Measurements from ENCODE around the gene GAS2L2.
A peak's percentile ranks its signal among the peaks of the same experiment; 100 is the strongest.

GAS2L2 gene

DNA sequence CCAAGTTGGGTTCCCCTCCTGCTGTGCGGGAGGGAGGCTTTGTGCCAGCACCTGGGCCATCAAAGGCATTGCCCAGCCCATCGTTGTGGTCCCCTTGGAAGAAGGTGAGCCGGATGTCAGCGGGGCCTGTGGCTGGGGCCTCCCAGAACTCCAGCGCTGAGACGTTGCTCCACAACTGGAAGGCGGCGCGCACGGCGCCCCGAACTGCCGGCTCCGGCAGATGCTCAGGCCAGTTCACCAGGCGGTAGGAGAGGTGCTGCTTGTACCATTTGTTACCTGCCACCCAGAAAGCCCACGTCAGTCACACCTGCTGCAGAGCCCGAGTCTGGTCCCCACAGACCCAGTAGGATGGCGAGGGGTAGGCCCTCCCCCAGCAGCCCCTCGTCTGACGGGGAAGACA is 20.1 kb upstream of the GAS2L2 start:
- TF ChIP-seq, protein P1, sequence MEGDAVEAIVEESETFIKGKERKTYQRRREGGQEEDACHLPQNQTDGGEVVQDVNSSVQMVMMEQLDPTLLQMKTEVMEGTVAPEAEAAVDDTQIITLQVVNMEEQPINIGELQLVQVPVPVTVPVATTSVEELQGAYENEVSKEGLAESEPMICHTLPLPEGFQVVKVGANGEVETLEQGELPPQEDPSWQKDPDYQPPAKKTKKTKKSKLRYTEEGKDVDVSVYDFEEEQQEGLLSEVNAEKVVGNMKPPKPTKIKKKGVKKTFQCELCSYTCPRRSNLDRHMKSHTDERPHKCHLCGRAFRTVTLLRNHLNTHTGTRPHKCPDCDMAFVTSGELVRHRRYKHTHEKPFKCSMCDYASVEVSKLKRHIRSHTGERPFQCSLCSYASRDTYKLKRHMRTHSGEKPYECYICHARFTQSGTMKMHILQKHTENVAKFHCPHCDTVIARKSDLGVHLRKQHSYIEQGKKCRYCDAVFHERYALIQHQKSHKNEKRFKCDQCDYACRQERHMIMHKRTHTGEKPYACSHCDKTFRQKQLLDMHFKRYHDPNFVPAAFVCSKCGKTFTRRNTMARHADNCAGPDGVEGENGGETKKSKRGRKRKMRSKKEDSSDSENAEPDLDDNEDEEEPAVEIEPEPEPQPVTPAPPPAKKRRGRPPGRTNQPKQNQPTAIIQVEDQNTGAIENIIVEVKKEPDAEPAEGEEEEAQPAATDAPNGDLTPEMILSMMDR (IDR thresholded peaks at IDR 0.05; ENCODE audit: extremely low read depth, missing control alignments): no peak

DNA sequence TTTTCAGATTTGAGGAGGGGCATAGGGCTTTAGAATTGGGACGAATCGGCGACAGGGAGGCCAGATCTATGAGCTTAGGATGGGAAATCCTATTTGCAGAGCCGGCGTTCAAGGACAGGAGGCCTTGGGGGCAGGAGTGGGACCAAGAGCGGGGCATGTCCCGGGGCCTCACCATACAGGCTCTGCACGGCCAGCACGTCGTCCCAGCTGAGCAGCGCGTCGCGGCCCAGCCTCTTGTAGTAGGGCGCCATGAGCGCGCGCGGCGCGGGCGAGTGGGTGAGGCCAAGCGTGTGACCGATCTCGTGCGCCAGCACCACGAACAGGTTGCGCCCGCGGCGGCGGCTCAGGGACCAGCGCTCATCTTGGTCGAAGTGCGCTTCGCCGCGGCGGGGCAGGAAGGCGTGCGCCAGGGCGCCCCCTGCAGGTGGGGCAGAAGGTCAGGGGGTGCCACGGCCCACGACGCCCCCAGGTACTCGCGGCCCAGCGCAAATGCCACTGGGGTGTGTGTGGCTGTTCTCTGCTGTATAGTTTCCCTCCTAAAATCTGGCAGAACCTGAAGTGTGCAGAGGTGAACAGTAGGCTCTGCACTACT is 17.0 kb upstream of the GAS2L2 start:
- DNase-seq (ENCODE audit: low spot score): no peak
- TF ChIP-seq, protein P1 (IDR thresholded peaks at IDR 0.05; ENCODE audit: extremely low read depth, missing control alignments): peak; percentile 22

More for the DNA sequence above, 20.1 kb upstream of the GAS2L2 start:
- DNase-seq (ENCODE audit: low spot score): no peak

DNA sequence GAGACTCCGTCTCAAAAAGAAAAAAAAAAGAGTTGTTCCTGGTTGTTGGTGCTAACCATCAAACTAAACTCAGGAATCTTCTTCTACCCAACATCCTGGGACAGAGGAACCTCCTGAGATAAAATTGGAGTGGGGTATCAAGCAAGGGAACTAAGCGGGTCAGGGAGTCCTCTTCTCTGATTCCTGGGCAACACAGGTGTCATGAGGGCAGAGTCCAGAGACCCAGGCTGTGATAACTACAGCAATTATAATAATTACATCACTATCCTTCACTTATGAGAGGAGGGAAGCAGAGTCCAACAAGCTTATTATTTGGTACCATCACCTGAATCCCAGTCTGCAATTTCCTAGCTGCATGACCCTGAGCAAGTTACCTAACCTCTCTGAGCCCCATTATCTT is 15.8 kb upstream of the GAS2L2 start:
- no peak for DNase-seq (ENCODE audit: low spot score)
- TF ChIP-seq, protein P1 (IDR thresholded peaks at IDR 0.05; ENCODE audit: extremely low read depth, missing control alignments): no peak

DNA sequence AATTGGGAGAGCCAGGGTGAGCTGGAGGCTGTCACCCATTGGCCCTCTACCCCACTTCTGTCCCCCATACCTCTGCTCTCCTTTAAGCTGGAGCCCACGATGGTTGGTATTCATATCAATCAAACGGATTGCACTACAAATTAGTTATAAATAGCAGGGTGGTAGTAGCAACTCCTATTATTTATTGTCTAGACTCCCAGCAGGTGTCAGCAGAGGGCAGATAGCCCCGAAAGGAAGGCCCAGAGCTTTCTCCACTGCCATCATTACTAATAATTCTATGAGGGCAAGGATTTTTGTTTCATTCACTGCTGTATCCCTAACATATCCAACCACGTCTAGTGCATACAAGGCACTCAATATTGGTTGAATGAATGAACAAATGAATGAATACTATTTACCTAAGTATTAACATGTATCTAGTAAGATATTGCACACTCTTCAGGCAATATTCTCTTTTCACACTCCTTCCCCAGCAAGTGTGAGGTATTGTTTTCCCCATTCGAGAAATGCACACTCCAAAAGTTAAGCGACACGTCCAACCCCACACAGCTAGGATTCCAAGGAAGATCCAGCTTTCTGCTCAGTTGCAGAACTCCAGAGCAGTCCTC is 14.0 kb upstream of the GAS2L2 start:
- TF ChIP-seq, protein P1 (IDR thresholded peaks at IDR 0.05; ENCODE audit: extremely low read depth, missing control alignments): peak; percentile 17
- peak; percentile 79 for DNase-seq (ENCODE audit: low spot score)

DNA sequence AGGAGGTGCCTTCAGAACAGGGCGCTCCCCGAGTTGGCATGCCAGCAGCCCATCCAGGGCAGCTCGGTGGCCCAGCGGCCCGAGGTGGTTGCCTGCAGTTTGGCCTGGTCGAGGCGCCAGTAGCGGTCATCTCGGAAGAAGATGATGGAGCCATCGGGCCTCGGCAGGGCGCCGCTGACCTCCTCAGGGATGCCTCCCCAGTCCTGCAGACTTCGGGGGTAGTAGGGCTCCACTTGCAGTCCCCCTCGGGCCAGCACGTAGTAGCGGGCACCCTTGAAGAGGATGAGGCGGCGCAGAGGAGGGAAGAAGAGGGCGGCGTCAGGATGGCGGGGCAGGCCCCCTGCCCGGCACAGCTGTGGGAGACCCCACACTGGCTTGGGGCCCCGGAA is 13.4 kb upstream of the GAS2L2 start:
- TF ChIP-seq, protein P1 (IDR thresholded peaks at IDR 0.05; ENCODE audit: extremely low read depth, missing control alignments): no peak
- no peak for DNase-seq (ENCODE audit: low spot score)

DNA sequence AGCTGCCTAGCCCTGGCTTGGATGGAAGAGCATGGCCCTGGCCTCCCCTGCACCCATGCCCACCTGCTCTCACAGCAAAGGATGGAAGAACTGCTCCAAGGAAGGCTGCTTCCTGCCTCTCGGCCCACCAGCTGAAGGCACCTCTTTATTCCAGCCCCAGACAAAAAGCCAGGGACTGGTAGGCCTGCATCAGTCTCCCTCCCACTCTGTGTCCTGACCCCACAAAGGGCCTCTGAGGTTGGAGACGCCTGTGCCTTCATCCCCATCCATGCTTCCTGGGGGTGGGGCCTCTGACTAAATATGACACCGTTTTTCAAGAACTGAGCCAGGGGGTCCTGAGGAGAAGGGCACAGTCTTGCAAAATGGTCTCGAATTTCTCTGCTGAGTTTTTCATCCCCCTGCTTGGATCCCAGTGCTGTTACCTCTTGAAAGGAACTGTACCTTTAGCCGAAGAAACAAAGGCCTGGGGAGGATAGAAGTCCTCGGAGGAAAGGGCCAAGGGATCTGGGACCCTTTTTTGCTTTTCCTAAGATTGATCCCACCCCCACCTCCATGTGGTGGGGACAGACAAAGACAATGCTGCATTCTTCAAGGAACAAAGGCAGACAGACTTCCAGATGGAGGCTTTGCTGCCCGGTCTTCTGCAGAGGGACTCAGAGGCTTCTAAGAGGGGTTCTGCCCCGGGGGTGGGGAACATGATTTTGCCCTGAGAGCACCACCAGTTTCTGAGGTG is 12.9 kb upstream of the GAS2L2 start:
- TF ChIP-seq, protein P1 (IDR thresholded peaks at IDR 0.05; ENCODE audit: extremely low read depth, missing control alignments): no peak
- DNase-seq (ENCODE audit: low spot score): no peak

DNA sequence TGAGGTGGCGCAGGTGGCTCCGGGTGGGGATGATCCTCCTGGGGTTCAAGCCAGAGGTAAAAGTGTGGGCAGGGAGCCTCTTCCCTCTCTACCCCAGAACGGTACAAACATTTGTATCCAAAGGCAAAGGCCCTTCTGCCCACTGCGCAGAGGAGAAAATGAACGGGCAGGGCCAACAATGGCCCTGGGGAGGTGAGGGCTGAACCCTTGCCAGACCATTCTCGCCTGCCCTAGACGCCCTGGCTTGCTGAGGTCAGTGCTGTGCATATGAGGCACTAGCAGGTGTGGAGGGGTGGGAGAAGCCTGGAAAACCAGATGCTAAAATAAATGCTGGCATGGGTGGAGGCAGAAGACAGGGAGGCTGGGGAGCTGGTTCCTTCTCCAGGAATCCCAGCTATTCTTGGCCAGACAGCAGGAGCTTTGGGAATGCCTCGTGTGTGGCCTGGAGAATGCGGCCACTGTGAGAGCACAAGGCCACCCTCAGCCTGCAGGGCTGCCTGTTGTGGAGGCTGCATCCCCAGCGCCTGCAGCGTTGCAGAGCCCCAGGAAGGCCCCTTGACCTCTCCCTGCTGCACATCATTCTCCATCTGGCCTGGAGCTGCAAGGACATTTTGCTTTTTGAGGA is 12.2 kb upstream of the GAS2L2 start:
- TF ChIP-seq, protein P1 (IDR thresholded peaks at IDR 0.05; ENCODE audit: extremely low read depth, missing control alignments): no peak
- no peak for DNase-seq (ENCODE audit: low spot score)

Measured in GM20000 (cell line).